ENCODE results near the gene FST. TPM values are rescaled to one million over a fixed set of nuclear protein-coding genes. Genes with fewer than 3 reads are reported as not detected.

The FST gene
- polyA plus RNA-seq, 3 donors = 30.2 to 47.7 (median 38.1) TPM

DNA sequence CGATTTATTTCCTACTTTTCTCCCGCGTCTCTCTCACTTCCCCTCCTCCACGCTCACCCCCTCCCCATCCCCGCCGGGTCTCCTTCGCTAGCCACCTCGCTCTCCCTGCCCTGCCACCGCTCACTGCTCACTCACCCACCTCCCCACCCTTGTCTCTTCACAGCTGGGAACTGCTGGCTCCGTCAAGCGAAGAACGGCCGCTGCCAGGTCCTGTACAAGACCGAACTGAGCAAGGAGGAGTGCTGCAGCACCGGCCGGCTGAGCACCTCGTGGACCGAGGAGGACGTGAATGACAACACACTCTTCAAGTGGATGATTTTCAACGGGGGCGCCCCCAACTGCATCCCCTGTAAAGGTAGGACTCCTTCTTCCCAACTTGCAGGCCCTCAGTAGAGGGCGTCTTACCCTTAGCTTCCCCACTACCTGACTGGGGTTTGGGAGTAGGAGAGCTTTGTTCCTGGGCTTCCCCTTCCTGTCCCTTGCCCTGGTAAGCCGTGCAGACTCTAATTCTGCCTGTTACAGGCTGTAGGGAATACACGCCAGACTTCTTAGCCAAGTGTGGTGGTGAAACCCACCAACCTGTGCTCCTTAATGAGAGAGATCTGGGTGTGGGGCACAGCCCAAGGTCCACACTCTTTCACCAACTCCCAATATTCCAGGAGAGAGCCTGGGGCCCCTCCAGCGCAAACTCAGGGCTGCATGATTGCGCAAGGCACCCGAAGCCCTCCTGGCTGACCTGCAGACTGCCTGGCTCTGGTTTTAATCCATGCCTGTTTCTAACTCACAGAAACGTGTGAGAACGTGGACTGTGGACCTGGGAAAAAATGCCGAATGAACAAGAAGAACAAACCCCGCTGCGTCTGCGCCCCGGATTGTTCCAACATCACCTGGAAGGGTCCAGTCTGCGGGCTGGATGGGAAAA is 2.5 kb downstream of the FST start:
- peak in 8 of 11 donors; percentile 30 to 35 (median 33) for DNase-seq (ENCODE audit: extremely low read depth in 1 of 11, low read depth in 9 of 11, low spot score in 4 of 11)

DNA sequence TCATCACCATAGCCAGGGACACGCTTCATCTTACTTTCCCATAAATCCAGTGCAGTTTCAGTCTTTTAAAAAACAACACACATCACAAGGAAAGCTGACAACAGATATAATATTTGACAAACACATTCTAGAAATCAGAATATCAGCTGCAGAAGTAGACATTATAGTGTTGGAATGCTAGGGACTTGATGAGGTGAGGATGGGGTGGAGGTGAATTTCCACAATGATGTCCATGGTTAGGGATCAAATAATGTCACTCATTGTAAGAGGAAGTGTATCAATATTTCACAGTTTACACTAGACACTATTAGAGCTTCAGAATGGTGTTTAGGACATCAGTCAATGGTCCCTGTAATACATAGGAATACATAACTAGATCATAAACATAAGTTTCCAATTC is 7.0 kb downstream of the FST start:
- DNase-seq (ENCODE audit: extremely low read depth in 1 of 11, low read depth in 9 of 11, low spot score in 4 of 11) = no peak

DNA sequence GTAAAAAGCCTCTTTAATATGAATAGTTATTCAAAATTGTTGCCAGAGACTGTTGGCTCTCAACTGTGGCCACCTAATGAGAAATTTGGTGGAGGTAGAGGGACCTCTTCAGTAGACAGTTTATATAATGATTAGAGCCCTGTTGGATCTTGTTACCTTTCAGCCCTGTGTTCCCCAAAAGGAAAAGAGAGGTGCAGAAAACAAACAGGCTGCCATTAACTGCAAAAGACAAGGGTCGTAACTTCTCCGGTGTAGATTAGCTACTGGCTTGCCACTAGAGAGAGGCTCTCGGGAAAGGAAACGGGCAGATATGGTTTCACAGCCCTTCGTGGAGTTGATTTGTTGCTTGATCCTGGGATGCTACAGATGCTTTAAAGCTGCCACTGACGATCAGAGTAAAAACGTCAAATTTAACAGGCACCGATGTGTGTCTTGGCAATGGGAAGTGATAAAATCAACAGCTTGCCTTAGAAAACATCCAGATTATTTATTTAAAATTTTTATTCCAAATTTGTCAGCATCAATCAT is 7.8 kb downstream of the FST start:
- DNase-seq (ENCODE audit: extremely low read depth in 1 of 11, low read depth in 9 of 11, low spot score in 4 of 11) = peak in 6 of 11 donors; percentile 20 to 54 (median 31)

DNA sequence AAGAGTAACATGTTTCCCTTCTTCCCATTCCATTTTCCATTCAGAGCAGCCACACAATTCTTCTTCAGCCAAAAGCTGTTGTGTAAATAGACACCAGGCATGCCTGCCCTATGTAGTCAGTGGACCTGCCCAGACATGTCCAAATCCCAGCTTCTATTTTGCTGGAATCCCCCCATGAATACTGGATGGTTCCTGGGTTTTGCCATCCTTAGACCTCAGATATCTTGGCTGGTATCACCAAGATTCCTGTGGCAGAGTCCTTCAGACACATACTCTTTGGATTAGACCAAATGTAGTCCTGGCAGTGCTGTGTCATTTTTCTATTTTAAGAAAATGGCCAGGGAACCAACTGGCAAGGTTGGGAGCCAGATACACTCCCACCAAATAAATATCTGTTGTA is 10.3 kb downstream of the FST start:
- no peak for DNase-seq (ENCODE audit: extremely low read depth in 1 of 11, low read depth in 9 of 11, low spot score in 4 of 11)

DNA sequence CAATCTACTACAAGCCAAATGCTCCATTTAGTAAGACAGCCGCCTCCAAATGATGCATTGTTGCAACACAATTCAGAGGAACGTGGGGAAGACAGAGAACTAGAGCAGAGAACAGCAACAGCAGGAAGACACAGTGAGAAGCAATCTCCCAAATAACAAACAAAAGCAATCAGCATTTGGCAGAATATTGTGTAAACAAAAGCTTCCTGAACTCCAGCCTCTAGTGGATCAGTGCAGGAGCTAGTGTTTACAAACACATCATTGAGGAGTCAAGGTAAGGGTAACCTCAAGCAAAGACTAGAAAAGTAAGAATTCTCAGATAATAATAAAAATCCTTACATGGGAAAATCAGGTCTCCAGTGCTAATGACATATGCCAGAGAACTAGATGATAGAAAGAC is 20.6 kb downstream of the FST start:
- DNase-seq (ENCODE audit: extremely low read depth in 1 of 11, low read depth in 9 of 11, low spot score in 4 of 11) = no peak

DNA sequence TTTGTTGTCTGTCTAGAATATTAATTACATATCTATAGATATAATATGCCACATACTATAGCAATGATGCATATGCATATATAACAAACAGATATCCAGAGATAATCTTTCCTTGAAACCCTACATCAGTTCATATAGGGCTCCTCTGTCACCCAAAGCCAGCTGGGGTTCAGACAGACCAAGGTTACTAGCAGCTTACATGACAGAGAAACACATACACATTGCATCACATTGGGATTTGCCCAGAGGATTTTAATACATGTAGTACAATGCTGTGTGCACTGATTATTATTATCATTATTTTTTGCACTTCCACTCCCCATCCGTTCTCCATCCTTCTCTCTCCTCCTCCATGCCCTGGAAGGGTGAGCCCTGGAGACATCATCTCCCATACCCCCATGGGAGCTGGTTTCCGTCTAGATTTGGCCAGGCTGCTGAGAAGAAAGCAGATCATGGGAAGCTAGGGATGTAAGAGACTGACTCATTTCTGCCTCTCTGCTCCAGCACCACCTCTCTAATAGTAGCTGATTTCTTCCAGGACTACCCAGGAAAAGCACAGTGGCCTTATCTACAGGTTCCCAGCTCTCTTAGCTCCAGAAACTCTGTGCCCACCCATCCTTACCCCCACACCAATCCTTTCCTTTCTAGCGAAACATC is 23.3 kb downstream of the FST start:
- DNase-seq (ENCODE audit: extremely low read depth in 1 of 11, low read depth in 9 of 11, low spot score in 4 of 11) = no peak

DNA sequence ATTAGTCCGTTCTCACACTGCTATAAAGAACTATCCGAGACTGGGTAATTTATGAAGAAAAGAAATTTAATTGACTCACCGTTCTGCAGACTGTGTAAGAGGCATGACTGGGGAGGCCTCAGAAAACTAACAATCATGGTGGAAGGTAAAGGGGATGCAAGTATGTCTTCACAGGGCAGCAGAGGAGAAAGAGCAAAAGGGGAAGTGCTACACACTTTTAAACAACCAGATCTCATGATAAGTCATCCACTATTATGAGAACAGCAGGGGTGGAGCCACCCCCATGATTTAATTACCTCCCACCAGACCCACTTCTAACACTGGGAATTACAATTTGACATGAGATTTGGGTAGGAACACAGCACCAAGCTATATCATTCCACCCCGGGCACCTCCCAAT is 26.6 kb downstream of the FST start:
- DNase-seq (ENCODE audit: extremely low read depth in 1 of 11, low read depth in 9 of 11, low spot score in 4 of 11) = no peak

DNA sequence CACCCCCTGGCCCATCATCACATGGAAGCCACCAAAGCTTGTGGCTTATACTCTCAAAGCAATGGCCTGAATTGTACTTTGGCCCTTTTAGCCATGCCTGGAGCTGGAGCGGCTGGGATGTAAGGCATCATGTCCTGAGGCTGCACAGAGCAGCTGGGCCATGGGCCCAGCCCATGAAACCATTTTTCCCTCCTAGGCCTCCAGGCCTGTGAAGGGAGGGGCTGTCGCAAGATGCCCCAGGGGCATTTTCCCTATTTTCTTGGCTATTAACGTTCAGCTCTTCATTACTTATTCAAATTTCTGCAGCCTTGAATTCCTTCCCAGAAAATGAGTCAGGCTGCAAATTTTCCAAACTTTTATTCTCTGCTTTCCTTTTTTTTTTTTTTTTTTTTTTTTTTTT is 27.7 kb downstream of the FST start:
- DNase-seq (ENCODE audit: extremely low read depth in 1 of 11, low read depth in 9 of 11, low spot score in 4 of 11) = no peak

DNA sequence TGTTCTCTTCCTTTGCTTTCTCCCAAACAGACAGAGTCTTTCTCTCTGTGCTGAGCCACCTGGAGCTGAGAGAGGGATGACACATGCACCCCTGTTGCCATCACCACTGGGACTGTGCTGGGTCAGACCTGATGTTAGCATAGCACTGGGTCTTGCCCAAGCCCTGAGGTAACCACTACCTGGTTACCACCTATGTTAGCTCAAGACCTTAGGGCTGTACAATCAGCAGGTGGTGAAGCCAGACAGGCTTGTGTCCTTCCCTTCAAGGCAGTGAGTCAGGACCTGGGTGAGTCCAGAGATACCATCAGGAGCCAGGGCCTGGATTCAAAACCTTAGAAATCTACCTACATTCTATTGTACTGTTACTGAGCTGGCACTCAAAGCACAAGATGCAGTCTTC is 32.1 kb downstream of the FST start:
- DNase-seq (ENCODE audit: extremely low read depth in 1 of 11, low read depth in 9 of 11, low spot score in 4 of 11) = no peak

DNA sequence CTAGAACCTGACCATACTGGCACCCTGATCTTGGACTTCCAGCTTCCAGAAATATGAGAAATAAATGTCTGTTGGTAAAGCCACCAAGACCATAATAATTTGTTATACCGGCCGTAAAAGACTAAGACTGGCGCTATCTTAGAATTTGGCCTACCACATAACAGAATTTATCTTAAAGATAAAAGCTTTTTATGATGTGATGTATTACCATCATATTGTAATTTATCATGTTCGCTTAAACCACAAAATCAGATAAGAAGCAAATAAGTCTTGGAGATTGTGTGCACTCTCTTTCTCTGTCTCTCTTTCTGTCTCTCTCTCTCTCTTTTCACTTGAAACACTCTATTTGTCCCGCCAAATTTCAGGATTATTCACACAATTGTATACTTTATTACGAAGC is 35.6 kb downstream of the FST start:
- DNase-seq (ENCODE audit: extremely low read depth in 1 of 11, low read depth in 9 of 11, low spot score in 4 of 11) = no peak

DNA sequence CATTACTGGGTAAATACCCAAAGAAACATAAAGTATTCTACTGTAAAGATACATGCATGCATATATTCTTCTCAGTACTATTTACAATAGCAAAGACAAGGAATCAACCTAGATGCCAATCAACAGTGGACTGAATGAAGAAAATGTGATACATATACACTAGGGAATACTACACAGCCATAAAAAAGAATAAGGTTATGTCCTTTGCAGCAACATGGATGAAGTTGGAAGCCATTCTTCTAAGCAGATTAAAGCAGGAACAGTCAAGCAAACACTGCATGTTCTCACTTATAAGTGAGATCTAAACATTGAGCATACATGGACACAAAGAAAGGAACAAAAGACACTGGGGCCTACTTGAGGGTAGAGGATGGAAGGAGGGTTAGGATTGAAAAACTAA is 40.4 kb downstream of the FST start:
- no peak for DNase-seq (ENCODE audit: extremely low read depth in 1 of 11, low read depth in 9 of 11, low spot score in 4 of 11)

Other genes with a start within 250 kb of the FST start
- 100 to 1,000 TPM; 127 to 151 (median 145) TPM for gene NDUFS4, start 80.0 kb downstream of the FST start, polyA plus RNA-seq (ENCODE audit: insufficient read length in 3 of 3)

All from renal cortex interstitium (tissue), 11 donors.